ENCODE data around the gene SPECC1.
"Not testable (repeated sequence)": the region's sequence is repeated elsewhere in the genome, so short reads cannot be mapped to it uniquely, and the experiment has no call there.

The SPECC1 gene

DNA sequence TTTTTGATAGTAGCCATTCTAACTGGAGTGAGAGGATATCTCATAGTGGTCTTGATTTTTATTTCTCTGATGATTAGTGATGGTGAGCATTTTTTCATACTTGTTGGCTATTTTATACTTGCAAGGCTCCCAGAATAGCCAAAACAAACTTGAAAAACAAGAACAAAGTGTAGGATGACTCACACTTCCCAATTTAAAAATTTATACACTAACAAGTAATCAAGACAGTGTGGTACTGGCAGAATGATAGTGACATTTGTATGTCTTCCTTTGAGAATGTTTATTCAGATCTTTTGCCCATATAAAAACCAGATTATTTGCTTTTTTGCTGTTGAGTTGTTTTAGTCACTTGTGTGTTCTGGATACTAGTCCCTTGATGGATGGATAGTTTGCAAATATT is 17.8 kb downstream of the SPECC1 start:
- no peak for DNase-seq (ENCODE audit: extremely low spot score)
- TF ChIP-seq PKNOX1 (IDR thresholded peaks at IDR 0.05) (no peak), HDGF (IDR thresholded peaks at IDR 0.05; ENCODE audit: borderline replicate concordance) (no peak), LEF1 (IDR thresholded peaks at IDR 0.05; ENCODE audit: borderline replicate concordance) (no peak)
- POLR2A ChIA-PET, result no interaction called here
- CTCF ChIA-PET, result no interaction called here

- CTCF ChIA-PET, result no interaction called here
- TF ChIP-seq TARDBP (IDR thresholded peaks at IDR 0.05) (no peak), FOXA1 (IDR thresholded peaks at IDR 0.05) (no peak), FOXK2 (IDR thresholded peaks at IDR 0.05) (no peak), LEF1 (IDR thresholded peaks at IDR 0.05; ENCODE audit: borderline replicate concordance) (no peak)
- DNase-seq (ENCODE audit: extremely low spot score), result no peak
- POLR2A ChIA-PET, result no interaction called here
Measured at GRCh38 chr17:20028443-20028842, 19.3 kb downstream of the SPECC1 start.

DNA sequence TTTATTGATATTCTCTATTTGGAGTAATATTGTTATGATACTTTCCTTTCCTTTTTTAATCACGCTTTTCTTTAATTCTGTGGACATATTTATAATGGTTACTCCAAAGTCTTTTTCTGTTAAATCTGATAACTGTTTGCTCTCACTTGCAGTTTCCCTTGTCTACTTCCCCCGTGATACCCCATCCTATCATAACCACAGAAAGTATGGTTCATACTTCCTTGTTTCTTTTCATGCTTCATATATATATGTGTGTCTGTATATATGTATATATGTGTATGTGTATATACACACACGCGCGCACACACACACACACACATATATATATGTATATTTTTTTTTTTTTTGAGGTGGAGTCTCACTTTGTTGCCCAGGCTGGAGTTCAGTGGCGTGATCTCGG is 23.5 kb downstream of the SPECC1 start:
- ChIA-PET POLR2A (no interaction called here), CTCF (no interaction called here)
- TF ChIP-seq CTBP1 (IDR thresholded peaks at IDR 0.05; ENCODE audit: borderline replicate concordance) (no peak), PKNOX1 (IDR thresholded peaks at IDR 0.05) (no peak), LEF1 (IDR thresholded peaks at IDR 0.05; ENCODE audit: borderline replicate concordance) (no peak), FOXM1 (IDR thresholded peaks at IDR 0.05; ENCODE audit: borderline replicate concordance) (no peak), TARDBP (IDR thresholded peaks at IDR 0.05) (no peak)
- DNase-seq (ENCODE audit: extremely low spot score), result no peak

GRCh38 chr17:20033415-20033814 is 24.3 kb downstream of the SPECC1 start:
- DNase-seq (ENCODE audit: extremely low spot score), result no peak
- ChIA-PET CTCF (no interaction called here), POLR2A (no interaction called here)
- TF ChIP-seq TARDBP (IDR thresholded peaks at IDR 0.05) (no peak), HDGF (IDR thresholded peaks at IDR 0.05; ENCODE audit: borderline replicate concordance) (no peak)

DNA sequence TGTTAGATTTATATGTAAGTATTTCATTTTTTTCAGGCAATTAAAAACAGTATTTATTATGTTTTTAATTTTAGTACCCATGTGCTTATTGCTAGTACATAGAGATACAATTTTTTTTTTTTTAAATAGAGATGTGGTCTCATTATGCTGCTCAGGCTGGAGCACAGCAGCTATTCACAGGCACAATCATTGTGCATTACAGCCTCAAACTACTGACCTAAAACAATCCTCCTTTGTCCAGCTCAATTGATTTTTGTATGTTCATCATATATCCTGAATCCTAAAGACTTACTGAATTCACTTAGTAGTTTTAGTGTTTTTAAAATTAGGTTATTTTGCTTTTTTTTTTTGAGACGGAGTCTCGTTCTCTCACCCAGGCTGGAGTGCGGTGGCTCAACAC is 26.3 kb downstream of the SPECC1 start:
- ChIA-PET POLR2A (no interaction called here), CTCF (no interaction called here)

DNA sequence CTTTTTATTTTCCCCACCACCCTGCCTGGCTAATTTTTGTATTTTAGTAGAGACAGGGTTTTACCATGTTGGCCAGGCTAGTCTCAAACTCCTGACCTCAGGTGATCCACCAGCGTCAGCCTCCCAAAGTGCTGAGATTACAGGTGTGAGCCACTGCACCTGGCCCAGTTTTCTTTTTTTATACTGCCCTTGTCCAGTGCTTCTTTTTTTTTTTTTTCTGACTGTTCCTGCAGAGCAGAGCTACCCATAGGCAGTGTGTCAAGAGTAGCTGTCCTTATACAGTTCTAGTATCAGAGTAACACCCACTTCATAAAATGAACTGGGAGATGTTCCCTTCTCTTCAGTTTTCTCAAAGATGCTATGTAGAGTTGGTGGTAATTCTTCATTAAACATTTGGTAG is 28.1 kb downstream of the SPECC1 start:
- DNase-seq (ENCODE audit: extremely low spot score); CTCF ChIA-PET; POLR2A ChIA-PET: not testable (repeated sequence)

More for the DNA sequence above, 26.3 kb downstream of the SPECC1 start:
- TF ChIP-seq ELF4 (IDR thresholded peaks at IDR 0.05), result no peak
- TF ChIP-seq SP1 (IDR thresholded peaks at IDR 0.05), result no peak
- TF ChIP-seq BHLHE40 (IDR thresholded peaks at IDR 0.05; ENCODE audit: borderline replicate concordance), result no peak
- DNase-seq (ENCODE audit: extremely low spot score), result no peak

DNA sequence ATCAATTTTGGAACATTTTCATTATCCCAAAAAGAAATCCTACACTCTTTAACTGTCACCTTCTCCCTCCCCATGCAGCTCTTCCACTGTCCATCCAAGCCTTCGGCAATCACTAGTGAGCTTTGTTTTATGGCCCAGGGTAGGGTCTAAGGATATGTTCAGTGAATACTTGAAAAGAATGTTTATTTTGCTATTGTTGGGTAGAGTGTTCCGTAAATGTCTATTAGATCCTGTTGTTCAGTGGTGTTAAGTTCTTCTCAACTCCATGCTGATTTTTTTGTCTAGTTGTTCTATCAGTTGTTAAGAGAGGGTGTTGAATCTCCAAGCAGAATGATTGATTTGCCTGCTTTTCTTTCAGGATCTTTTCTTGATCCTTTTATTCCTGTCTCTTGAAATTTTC is 29.9 kb downstream of the SPECC1 start:
- ChIA-PET POLR2A (no interaction called here), CTCF (no interaction called here)
- no peak for DNase-seq (ENCODE audit: extremely low spot score)
- TF ChIP-seq ARNT (IDR thresholded peaks at IDR 0.05), result no peak
- TF ChIP-seq ZNF384 (IDR thresholded peaks at IDR 0.05), result no peak
- peak; percentile 24; the same call in 1 of the 2 replicates for TF ChIP-seq PKNOX1 (IDR thresholded peaks at IDR 0.05)
- TF ChIP-seq FOXM1 (IDR thresholded peaks at IDR 0.05; ENCODE audit: borderline replicate concordance), result no peak

GRCh38 chr17:20040216-20040615 is 31.1 kb downstream of the SPECC1 start:
- CTCF ChIA-PET, result no interaction called here
- POLR2A ChIA-PET, result no interaction called here
- no peak for DNase-seq (ENCODE audit: extremely low spot score)
- TF ChIP-seq SP1 (IDR thresholded peaks at IDR 0.05) (no peak), CTBP1 (IDR thresholded peaks at IDR 0.05; ENCODE audit: borderline replicate concordance) (no peak)

GRCh38 chr17:20043021-20043420 is 33.9 kb downstream of the SPECC1 start:
- DNase-seq (ENCODE audit: extremely low spot score), result no peak
- TF ChIP-seq FOXA1 (IDR thresholded peaks at IDR 0.05), result no peak
- TF ChIP-seq PKNOX1 (IDR thresholded peaks at IDR 0.05), result no peak
- TF ChIP-seq SUZ12 (IDR thresholded peaks at IDR 0.05), result no peak
- TF ChIP-seq SP1 (IDR thresholded peaks at IDR 0.05), result no peak
- TF ChIP-seq CTBP1 (IDR thresholded peaks at IDR 0.05; ENCODE audit: borderline replicate concordance), result no peak
- TF ChIP-seq BHLHE40 (IDR thresholded peaks at IDR 0.05; ENCODE audit: borderline replicate concordance), result no peak
- TF ChIP-seq TARDBP (IDR thresholded peaks at IDR 0.05), result no peak
- no peak for TF ChIP-seq HDGF (IDR thresholded peaks at IDR 0.05; ENCODE audit: borderline replicate concordance)
- TF ChIP-seq FOXM1 (IDR thresholded peaks at IDR 0.05; ENCODE audit: borderline replicate concordance), result no peak
- no peak for TF ChIP-seq ARNT (IDR thresholded peaks at IDR 0.05)
- no peak for TF ChIP-seq FOXK2 (IDR thresholded peaks at IDR 0.05)
- no peak for TF ChIP-seq ELF4 (IDR thresholded peaks at IDR 0.05)
- no peak for TF ChIP-seq L3MBTL2 (conservative IDR thresholded peaks at IDR 0.05)
- TF ChIP-seq LEF1 (IDR thresholded peaks at IDR 0.05; ENCODE audit: borderline replicate concordance), result no peak
- TF ChIP-seq ZNF384 (IDR thresholded peaks at IDR 0.05), result no peak
- TF ChIP-seq NFRKB (IDR thresholded peaks at IDR 0.05), result no peak
- POLR2A ChIA-PET, result no interaction called here

More at GRCh38 chr17:20043021-20043420, 33.9 kb downstream of the SPECC1 start:
- CTCF ChIA-PET, result interaction anchor here (0.6 to 1.8 kb wide), 3 partner anchors 33 to 362 kb away, joined by 3 to 6 read pairs (median 5); partner anchors contain the start of gene SPECC1

All from HEK293T (cell line).